Measurements from ENCODE around the gene RBM34. TPM values are rescaled to one million over a fixed set of nuclear protein-coding genes. Genes with fewer than 3 reads are reported as not detected.

Gene RBM34
- total RNA-seq, 1 donor from 2014 or later = 130 TPM

- DNase-seq (ENCODE audit: low read depth) = no peak
- no peak for TF ChIP-seq CTCF (IDR thresholded peaks at IDR 0.05; ENCODE audit: insufficient read depth, low read length, poor library complexity, severe bottlenecking)
- no peaks in the 10 kb centered on the region for H3K27me3 ChIP-seq (ENCODE audit: control insufficient read depth, insufficient read depth, low read length)
- H3K36me3 ChIP-seq (ENCODE audit: control insufficient read depth, insufficient read depth, low read length) = no peaks in the 10 kb centered on the region
- H3K4me3 ChIP-seq (ENCODE audit: low read depth, low read length) = no peak overlapping the region
Measured at GRCh38 chr1:235147269-235147668, 13.8 kb downstream of the RBM34 start.

- H3K27me3 ChIP-seq (ENCODE audit: control insufficient read depth, insufficient read depth, low read length) = no peaks in the 10 kb centered on the region
- no peaks in the 10 kb centered on the region for H3K36me3 ChIP-seq (ENCODE audit: control insufficient read depth, insufficient read depth, low read length)
- H3K4me3 ChIP-seq (ENCODE audit: low read depth, low read length) = no peak overlapping the region
- no peak for TF ChIP-seq CTCF (IDR thresholded peaks at IDR 0.05; ENCODE audit: insufficient read depth, low read length, poor library complexity, severe bottlenecking)
- no peak for DNase-seq (ENCODE audit: low read depth)
Measured at GRCh38 chr1:235145639-235146038, 15.4 kb downstream of the RBM34 start.

GRCh38 chr1:235142991-235143390 lies 18.1 kb downstream of the RBM34 start:
- Histone ChIP-seq H3K4me3 (ENCODE audit: low read depth, low read length) (no peak overlapping the region), H3K36me3 (ENCODE audit: control insufficient read depth, insufficient read depth, low read length) (no peaks in the 10 kb centered on the region), H3K27me3 (ENCODE audit: control insufficient read depth, insufficient read depth, low read length) (no peaks in the 10 kb centered on the region)
- no peak for TF ChIP-seq CTCF (IDR thresholded peaks at IDR 0.05; ENCODE audit: insufficient read depth, low read length, poor library complexity, severe bottlenecking)
- no peak for DNase-seq (ENCODE audit: low read depth)

GRCh38 chr1:235139315-235139714 lies 21.7 kb downstream of the RBM34 start:
- Histone ChIP-seq H3K4me3 (ENCODE audit: low read depth, low read length) (no peak overlapping the region), H3K27me3 (ENCODE audit: control insufficient read depth, insufficient read depth, low read length) (no peaks in the 10 kb centered on the region), H3K36me3 (ENCODE audit: control insufficient read depth, insufficient read depth, low read length) (peaks cover 3% of the 10 kb centered on the region)
- no peak for TF ChIP-seq CTCF (IDR thresholded peaks at IDR 0.05; ENCODE audit: insufficient read depth, low read length, poor library complexity, severe bottlenecking)
- no peak for DNase-seq (ENCODE audit: low read depth)

GRCh38 chr1:235138821-235139220 lies 22.2 kb downstream of the RBM34 start:
- DNase-seq (ENCODE audit: low read depth) = no peak
- H3K4me3 ChIP-seq (ENCODE audit: low read depth, low read length) = no peak overlapping the region
- peaks cover 3% of the 10 kb centered on the region for H3K36me3 ChIP-seq (ENCODE audit: control insufficient read depth, insufficient read depth, low read length)

More at GRCh38 chr1:235138821-235139220, 22.2 kb downstream of the RBM34 start:
- no peak for TF ChIP-seq CTCF (IDR thresholded peaks at IDR 0.05; ENCODE audit: insufficient read depth, low read length, poor library complexity, severe bottlenecking)
- H3K27me3 ChIP-seq (ENCODE audit: control insufficient read depth, insufficient read depth, low read length) = no peaks in the 10 kb centered on the region
